Liver (tissue), 3 donors: ENCODE data around the gene PLA2G4A.

ENCODE experiments used
- CTCF ChIP-seq: fragments of 150-350 bp; IDR thresholded peaks from 2 replicates; pipeline ENCODE4 v1.5.1; 2017; ENCODE audit warnings: improper control_type of control experiment, low read depth, low read length; ENCODE audit not compliant: missing input control
- EGR1 ChIP-seq, 2 donors: IDR thresholded peaks; 2 replicates each; pipeline ENCODE4 v1.6.1; 2016 to 2018; ENCODE audit warnings: antibody characterized with exemption in 2 of 2, low read depth in 2 of 2
- GABPA ChIP-seq, 2 donors: IDR thresholded peaks in 1 of 2; conservative IDR thresholded peaks in 1 of 2; 2 replicates each; pipeline ENCODE4 v1.6.1; 2016; ENCODE audit warnings: antibody characterized with exemption in 2 of 2, mild to moderate bottlenecking in 1 of 2, moderate library complexity in 1 of 2
- HNF4G ChIP-seq: IDR thresholded peaks from 2 replicates; pipeline ENCODE4 v1.6.1; 2016; ENCODE audit warnings: antibody characterized with exemption
- RAD21 ChIP-seq, 2 donors: IDR thresholded peaks; 2 replicates each; pipeline ENCODE4 v1.6.1; 2016; ENCODE audit warnings: antibody characterized with exemption in 2 of 2, mild to moderate bottlenecking in 2 of 2
- TAF1 ChIP-seq: conservative IDR thresholded peaks from 2 replicates; pipeline ENCODE4 v1.6.1; 2016; ENCODE audit warnings: antibody characterized with exemption, mild to moderate bottlenecking
- donor health status: healthy.
- donor health status: healthy.

- no peak for TF ChIP-seq CTCF
- no peak for TF ChIP-seq RAD21 (IDR thresholded peaks at IDR 0.05)
- TF ChIP-seq TAF1: no peak
- TF ChIP-seq EGR1 (IDR thresholded peaks at IDR 0.05; ENCODE audit: low read depth in 2 of 2): no peak
- no peak for TF ChIP-seq GABPA (IDR thresholded peaks at IDR 0.05 in 1 of 2, conservative IDR thresholded peaks at IDR 0.05 in 1 of 2)
- no peak for TF ChIP-seq HNF4G
These were observed 139.1 kb downstream of the PLA2G4A start for GRCh38 chr1:186967656-186968394.
